Liver (tissue), 9 donors: ENCODE results near the gene JMJD6. TPM values are rescaled to one million over a fixed set of nuclear protein-coding genes. Genes with fewer than 3 reads are reported as not detected.
"Not testable (repeated sequence)": the region's sequence is repeated elsewhere in the genome, so short reads cannot be mapped to it uniquely, and the experiment has no call there.

Source experiments
- DNase-seq: peaks from one replicate; pipeline ENCODE4 v3.0.0-alpha.2; 2017; ENCODE audit warnings: low spot score
- H3K27ac ChIP-seq, 2 donors: one replicate each; pipeline ENCODE4 v1.7.0; 2013; ENCODE audit warnings: inconsistent platforms in 2 of 2, low read length in 2 of 2, control low read depth in 1 of 2, low read depth in 1 of 2, mild to moderate bottlenecking in 1 of 2
- H3K27me3 ChIP-seq, 4 donors: one replicate each; pipeline versions ENCODE4 v1.6.1 to v1.7.0; 2013; ENCODE audit warnings: low read length in 3 of 4, inconsistent platforms in 1 of 4, mild to moderate bottlenecking in 1 of 4, moderate library complexity in 1 of 4; ENCODE audit not compliant: control insufficient read depth in 4 of 4, insufficient read depth in 4 of 4
- H3K36me3 ChIP-seq, 4 donors: one replicate each; pipeline versions ENCODE4 v1.6.1 to v1.7.0; 2013; ENCODE audit warnings: low read length in 3 of 4, mild to moderate bottlenecking in 3 of 4, low read depth in 1 of 4, moderate library complexity in 1 of 4; ENCODE audit not compliant: control insufficient read depth in 4 of 4, insufficient read depth in 3 of 4
- H3K4me1 ChIP-seq, 4 donors: one replicate each; pipeline versions ENCODE4 v1.6.1 to v1.7.0; 2013; ENCODE audit warnings: low read length in 3 of 4, mild to moderate bottlenecking in 3 of 4, moderate library complexity in 1 of 4; ENCODE audit not compliant: control insufficient read depth in 4 of 4, insufficient read depth in 4 of 4
- H3K4me3 ChIP-seq, 3 donors: one replicate each; pipeline versions ENCODE4 v1.6.1 to v1.7.0; 2013; ENCODE audit warnings: low read length in 3 of 3, control low read depth in 1 of 3, low read depth in 1 of 3, mild to moderate bottlenecking in 1 of 3
- H3K9ac ChIP-seq, 2 donors: one replicate each; pipeline ENCODE4 v1.7.0; 2013; ENCODE audit warnings: low read length in 2 of 2, mild to moderate bottlenecking in 2 of 2, moderate library complexity in 2 of 2, control low read depth in 1 of 2, low read depth in 1 of 2
- H3K9me3 ChIP-seq, 4 donors: one replicate each; pipeline versions ENCODE4 v1.6.1 to v1.7.0; 2013; ENCODE audit warnings: low read length in 3 of 4; ENCODE audit not compliant: control insufficient read depth in 4 of 4
- EGR1 ChIP-seq, 2 donors: IDR thresholded peaks; 2 replicates each; pipeline ENCODE4 v1.6.1; 2016 to 2018; ENCODE audit warnings: antibody characterized with exemption in 2 of 2, low read depth in 2 of 2
- FOXA1 ChIP-seq: IDR thresholded peaks from 2 replicates; pipeline ENCODE4 v1.6.1; 2016; ENCODE audit warnings: antibody characterized with exemption
- HNF4A ChIP-seq, 2 donors: conservative IDR thresholded peaks; 2 replicates each; pipeline ENCODE4 v1.6.1; 2016; ENCODE audit warnings: antibody characterized with exemption in 2 of 2, mild to moderate bottlenecking in 2 of 2
- NR2F2 ChIP-seq: IDR thresholded peaks from 2 replicates; pipeline ENCODE4 v1.6.1; 2016; ENCODE audit warnings: antibody characterized with exemption
- RAD21 ChIP-seq, 2 donors: IDR thresholded peaks; 2 replicates each; pipeline ENCODE4 v1.6.1; 2016; ENCODE audit warnings: antibody characterized with exemption in 2 of 2, mild to moderate bottlenecking in 2 of 2
- RXRA ChIP-seq, 2 donors: IDR thresholded peaks; 2 replicates each; pipeline ENCODE4 v1.6.1; 2017 to 2018; ENCODE audit warnings: antibody characterized with exemption in 2 of 2, mild to moderate bottlenecking in 1 of 2
- SP1 ChIP-seq: IDR thresholded peaks from 2 replicates; pipeline ENCODE4 v1.6.1; 2018; ENCODE audit warnings: antibody characterized with exemption, mild to moderate bottlenecking
- TAF1 ChIP-seq: conservative IDR thresholded peaks from 2 replicates; pipeline ENCODE4 v1.6.1; 2016; ENCODE audit warnings: antibody characterized with exemption, mild to moderate bottlenecking
- YY1 ChIP-seq: IDR thresholded peaks from 2 replicates; pipeline ENCODE4 v1.6.1; 2016; ENCODE audit warnings: antibody characterized with exemption, mild to moderate bottlenecking
- WGBS: extraction: QIAGEN DNeasy Blood & Tissue Kit; methylation state at CpG from one replicate; pipeline ENCODE4 v1.1.7; 2013; 5-methylcytosine and 5-hydroxymethylcytosine counted together
- polyA plus RNA-seq, 2 donors: library from polyadenylated mRNA; stranded (reverse) in 1 of 2; unstranded in 1 of 2; fragments of 200-250 nt in 1 of 2; fragments of >200 nt in 1 of 2; fragmentation: Nextera tagmentation in 1 of 2; extraction: Ambion mirVana in 1 of 2; gene quantifications; one replicate each; pipeline versions ENCODE4 v1.2.1 to v1.2.3, GENCODE V29; 2013 to 2015
- total RNA-seq, 2 donors: library from RNA; depleted of rRNA; stranded (reverse); fragments of >200 nt; gene quantifications; one replicate each; pipeline ENCODE4 v1.2.3, GENCODE V29; 2014
- TF ChIP-seq, protein P1 (sequence below): IDR thresholded peaks from 2 replicates; pipeline ENCODE4 v1.6.1; 2016; ENCODE audit warnings: antibody characterized with exemption
- TF ChIP-seq, protein P2 (sequence below): IDR thresholded peaks from 2 replicates; pipeline ENCODE4 v1.6.1; 2016; ENCODE audit warnings: antibody characterized with exemption
- TF ChIP-seq, protein P3 (sequence below): IDR thresholded peaks from 2 replicates; pipeline ENCODE4 v1.6.1; 2016; ENCODE audit warnings: antibody characterized with exemption
- TF ChIP-seq, protein P4 (sequence below): IDR thresholded peaks from 2 replicates; pipeline ENCODE4 v1.6.1; 2016; ENCODE audit warnings: antibody characterized with exemption, mild to moderate bottlenecking
- donor health status: healthy.
- donor health status: healthy.
- donor health status: healthy.
- donor health status: healthy.
- donor health status: healthy.

JMJD6 gene
- total and polyA plus RNA-seq, 4 donors = 9.9 to 16.1 (median 11.2) TPM

GRCh38 chr17:76710863-76711611 lies 15.4 kb downstream of the JMJD6 start, which contains the start of gene MXRA7:
Gene MXRA7, minus strand, starts transcription at chr17:76710965. Its CDS starts 19 bp downstream, at chr17:76710946.
- H3K4me3 ChIP-seq = peak within 1 kb of the TSS in 2 of 3 donors; percentile 18 to 68
- no peaks in the 10 kb centered on the region for H3K27me3 ChIP-seq
- peak within 1 kb of the TSS in 1 of 2 donors; percentile 44 for H3K9ac ChIP-seq
- TF ChIP-seq NR2F2 = no peak
- TF ChIP-seq, protein P1, sequence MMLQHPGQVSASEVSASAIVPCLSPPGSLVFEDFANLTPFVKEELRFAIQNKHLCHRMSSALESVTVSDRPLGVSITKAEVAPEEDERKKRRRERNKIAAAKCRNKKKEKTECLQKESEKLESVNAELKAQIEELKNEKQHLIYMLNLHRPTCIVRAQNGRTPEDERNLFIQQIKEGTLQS = no peak
- no peak for TF ChIP-seq SP1
- TF ChIP-seq RXRA (IDR thresholded peaks at IDR 0.05) = no peak
- TF ChIP-seq TAF1 = no peak
- TF ChIP-seq FOXA1 = no peak
- no peak for TF ChIP-seq RAD21 (IDR thresholded peaks at IDR 0.05)
- no peak for TF ChIP-seq YY1
- TF ChIP-seq, protein P2, sequence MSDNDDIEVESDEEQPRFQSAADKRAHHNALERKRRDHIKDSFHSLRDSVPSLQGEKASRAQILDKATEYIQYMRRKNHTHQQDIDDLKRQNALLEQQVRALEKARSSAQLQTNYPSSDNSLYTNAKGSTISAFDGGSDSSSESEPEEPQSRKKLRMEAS = no peak
- no peak for TF ChIP-seq EGR1 (IDR thresholded peaks at IDR 0.05; ENCODE audit: low read depth in 2 of 2)
- TF ChIP-seq HNF4A (conservative IDR thresholded peaks at IDR 0.05) = no peak
- peak; percentile 79 for DNase-seq
- no peaks in the 10 kb centered on the region for H3K9me3 ChIP-seq
- H3K36me3 ChIP-seq = peaks cover 3 to 10% (median 8%) of the 10 kb centered on the region in 4 donors
- peaks cover 0 to 15% (median 10%) of the 10 kb centered on the region in 4 donors for H3K4me1 ChIP-seq
- 6% methylated on average over 49 of the region's 56 CpGs for WGBS
- peak within 1 kb of the TSS; percentile 17 to 86 for H3K27ac ChIP-seq

- not testable (repeated sequence) for H3K36me3 ChIP-seq, DNase-seq, H3K9me3 ChIP-seq, H3K27me3 ChIP-seq
- Histone ChIP-seq H3K4me1 (peaks cover 0 to 11% (median 9%) of the 10 kb centered on the region in 4 donors), H3K9ac (peak overlapping the region in 1 of 2 donors; percentile 44), H3K27ac (peak overlapping the region; percentile 5 to 61), H3K4me3 (peak overlapping the region in 2 of 3 donors; percentile 18 to 68)
- WGBS = 14% methylated on average over 45 of the region's 79 CpGs
Observed at GRCh38 chr17:76709951-76710862, 16.2 kb downstream of the JMJD6 start.

DNA sequence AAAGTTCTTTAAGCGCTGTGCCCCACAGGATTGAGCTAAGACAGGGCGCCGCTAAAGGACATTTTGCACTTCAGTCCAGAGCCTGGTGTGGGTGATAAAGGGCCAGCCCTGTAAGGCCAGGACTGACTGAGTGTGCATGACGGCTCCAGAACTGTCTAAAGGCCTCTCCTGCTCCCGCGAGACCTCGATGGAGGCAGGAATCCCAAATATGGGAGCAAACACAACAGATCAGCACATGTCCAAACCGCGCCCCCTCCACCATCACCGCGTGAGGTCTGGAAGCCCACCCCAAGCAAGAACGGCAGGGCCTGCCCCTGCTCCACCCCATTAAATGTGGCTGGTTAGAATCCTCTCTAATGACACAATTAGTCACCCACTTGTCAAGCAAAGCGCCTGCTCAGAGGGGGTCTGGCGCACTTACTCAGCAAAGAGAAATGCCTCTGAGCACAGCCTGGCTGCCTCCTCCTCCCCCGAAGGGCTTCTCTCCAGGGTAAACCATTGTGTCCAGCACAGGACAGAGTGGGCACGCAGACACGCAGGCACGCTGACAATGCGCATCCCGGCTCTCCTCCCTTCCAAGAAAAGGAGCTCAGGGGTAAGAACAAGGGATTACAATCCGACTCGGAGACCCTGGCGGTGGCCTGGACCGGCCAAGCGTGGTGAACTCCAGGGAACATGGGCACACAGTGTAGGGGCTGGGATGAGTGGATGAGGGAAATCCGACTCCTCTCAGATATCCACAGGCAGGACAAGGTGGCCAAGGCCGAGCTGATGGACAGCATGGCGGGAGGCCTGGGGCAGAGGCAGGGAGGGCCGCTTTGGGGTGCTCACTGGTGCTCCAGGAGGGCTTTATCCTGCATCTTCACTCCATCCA lies 17.1 kb downstream of the JMJD6 start:
- peak overlapping the region in 1 of 3 donors; percentile 68 for H3K4me3 ChIP-seq
- H3K27ac ChIP-seq = peak overlapping the region; percentile 5 to 61
- DNase-seq = no peak
- H3K9me3 ChIP-seq = no peaks in the 10 kb centered on the region
- WGBS = 84% methylated on average over 29 of the region's 29 CpGs
- H3K9ac ChIP-seq = no peak overlapping the region
- H3K36me3 ChIP-seq = peaks cover 0 to 5% (median 2%) of the 10 kb centered on the region in 4 donors
- no peaks in the 10 kb centered on the region for H3K27me3 ChIP-seq
- H3K4me1 ChIP-seq = peaks cover 0 to 11% (median 8%) of the 10 kb centered on the region in 4 donors
- TF ChIP-seq, protein P3, sequence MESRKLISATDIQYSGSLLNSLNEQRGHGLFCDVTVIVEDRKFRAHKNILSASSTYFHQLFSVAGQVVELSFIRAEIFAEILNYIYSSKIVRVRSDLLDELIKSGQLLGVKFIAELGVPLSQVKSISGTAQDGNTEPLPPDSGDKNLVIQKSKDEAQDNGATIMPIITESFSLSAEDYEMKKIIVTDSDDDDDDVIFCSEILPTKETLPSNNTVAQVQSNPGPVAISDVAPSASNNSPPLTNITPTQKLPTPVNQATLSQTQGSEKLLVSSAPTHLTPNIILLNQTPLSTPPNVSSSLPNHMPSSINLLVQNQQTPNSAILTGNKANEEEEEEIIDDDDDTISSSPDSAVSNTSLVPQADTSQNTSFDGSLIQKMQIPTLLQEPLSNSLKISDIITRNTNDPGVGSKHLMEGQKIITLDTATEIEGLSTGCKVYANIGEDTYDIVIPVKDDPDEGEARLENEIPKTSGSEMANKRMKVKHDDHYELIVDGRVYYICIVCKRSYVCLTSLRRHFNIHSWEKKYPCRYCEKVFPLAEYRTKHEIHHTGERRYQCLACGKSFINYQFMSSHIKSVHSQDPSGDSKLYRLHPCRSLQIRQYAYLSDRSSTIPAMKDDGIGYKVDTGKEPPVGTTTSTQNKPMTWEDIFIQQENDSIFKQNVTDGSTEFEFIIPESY = peak; percentile 90
- TF ChIP-seq, protein P4, sequence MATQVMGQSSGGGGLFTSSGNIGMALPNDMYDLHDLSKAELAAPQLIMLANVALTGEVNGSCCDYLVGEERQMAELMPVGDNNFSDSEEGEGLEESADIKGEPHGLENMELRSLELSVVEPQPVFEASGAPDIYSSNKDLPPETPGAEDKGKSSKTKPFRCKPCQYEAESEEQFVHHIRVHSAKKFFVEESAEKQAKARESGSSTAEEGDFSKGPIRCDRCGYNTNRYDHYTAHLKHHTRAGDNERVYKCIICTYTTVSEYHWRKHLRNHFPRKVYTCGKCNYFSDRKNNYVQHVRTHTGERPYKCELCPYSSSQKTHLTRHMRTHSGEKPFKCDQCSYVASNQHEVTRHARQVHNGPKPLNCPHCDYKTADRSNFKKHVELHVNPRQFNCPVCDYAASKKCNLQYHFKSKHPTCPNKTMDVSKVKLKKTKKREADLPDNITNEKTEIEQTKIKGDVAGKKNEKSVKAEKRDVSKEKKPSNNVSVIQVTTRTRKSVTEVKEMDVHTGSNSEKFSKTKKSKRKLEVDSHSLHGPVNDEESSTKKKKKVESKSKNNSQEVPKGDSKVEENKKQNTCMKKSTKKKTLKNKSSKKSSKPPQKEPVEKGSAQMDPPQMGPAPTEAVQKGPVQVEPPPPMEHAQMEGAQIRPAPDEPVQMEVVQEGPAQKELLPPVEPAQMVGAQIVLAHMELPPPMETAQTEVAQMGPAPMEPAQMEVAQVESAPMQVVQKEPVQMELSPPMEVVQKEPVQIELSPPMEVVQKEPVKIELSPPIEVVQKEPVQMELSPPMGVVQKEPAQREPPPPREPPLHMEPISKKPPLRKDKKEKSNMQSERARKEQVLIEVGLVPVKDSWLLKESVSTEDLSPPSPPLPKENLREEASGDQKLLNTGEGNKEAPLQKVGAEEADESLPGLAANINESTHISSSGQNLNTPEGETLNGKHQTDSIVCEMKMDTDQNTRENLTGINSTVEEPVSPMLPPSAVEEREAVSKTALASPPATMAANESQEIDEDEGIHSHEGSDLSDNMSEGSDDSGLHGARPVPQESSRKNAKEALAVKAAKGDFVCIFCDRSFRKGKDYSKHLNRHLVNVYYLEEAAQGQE = no peak
